ENCODE data around the gene DPF3. TPM values are rescaled to one million over a fixed set of nuclear protein-coding genes. Genes with fewer than 3 reads are reported as not detected.

The DPF3 gene
- total and polyA plus RNA-seq, 9 of the 15 experiments (the other 6 are each of a cell fraction or from before 2014, with no cell fraction given) = 0.21 to 4.9 (median 1.2) TPM

DNA sequence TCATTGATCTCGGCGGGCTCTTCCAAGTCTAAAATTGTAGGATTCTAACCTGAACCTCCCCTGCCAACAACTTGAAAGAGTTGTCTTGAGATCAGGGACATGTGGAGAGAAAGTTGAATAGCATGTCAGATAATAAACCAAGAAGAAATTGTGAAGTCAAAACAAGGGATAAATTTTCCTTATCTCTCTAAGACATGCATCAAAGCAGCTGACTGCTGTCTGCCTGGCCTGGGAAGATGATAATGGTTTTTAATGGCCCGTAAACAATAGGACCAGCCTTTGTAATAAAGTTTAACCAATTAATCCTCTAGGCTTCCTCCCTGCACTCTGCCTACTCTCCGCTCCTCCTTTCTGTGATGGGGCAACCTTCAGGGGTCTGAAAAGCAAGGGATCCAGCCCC is 67.9 kb downstream of the DPF3 start (continued):
- TF ChIP-seq, protein P1, sequence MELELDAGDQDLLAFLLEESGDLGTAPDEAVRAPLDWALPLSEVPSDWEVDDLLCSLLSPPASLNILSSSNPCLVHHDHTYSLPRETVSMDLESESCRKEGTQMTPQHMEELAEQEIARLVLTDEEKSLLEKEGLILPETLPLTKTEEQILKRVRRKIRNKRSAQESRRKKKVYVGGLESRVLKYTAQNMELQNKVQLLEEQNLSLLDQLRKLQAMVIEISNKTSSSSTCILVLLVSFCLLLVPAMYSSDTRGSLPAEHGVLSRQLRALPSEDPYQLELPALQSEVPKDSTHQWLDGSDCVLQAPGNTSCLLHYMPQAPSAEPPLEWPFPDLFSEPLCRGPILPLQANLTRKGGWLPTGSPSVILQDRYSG (tag; conservative IDR thresholded peaks at IDR 0.05; ENCODE audit: low read depth) = no peak
- TF ChIP-seq NCOA2 (IDR thresholded peaks at IDR 0.05; ENCODE audit: partially characterized antibody in 2 of 2) (no peak), ZNF785 (CRISPR knock-in tag; IDR thresholded peaks at IDR 0.05) (no peak), RNF2 (IDR thresholded peaks at IDR 0.05) (peak; percentile 55; the same call in 1 of the 2 replicates), ZNF445 (CRISPR knock-in tag; IDR thresholded peaks at IDR 0.05; ENCODE audit: low read depth) (no peak), MBD2 (IDR thresholded peaks at IDR 0.05; ENCODE audit: borderline replicate concordance, low read depth) (0 out of 2 replicates have a peak, but pooled peaks have one; percentile 38), CSDE1 (IDR thresholded peaks at IDR 0.05) (no peak), DPF2 (IDR thresholded peaks at IDR 0.05) (peak; percentile 92), TRIM24 (IDR thresholded peaks at IDR 0.05) (peak; percentile 69 to 86; a peak in 3 of 4 replicates), FOS (IDR thresholded peaks at IDR 0.05; ENCODE audit: extremely low read depth, insufficient read length) (no peak), RBM39 (optimal IDR thresholded peaks at IDR 0.05; ENCODE audit: low read depth, low read length) (no peak), SP2 (IDR thresholded peaks at IDR 0.05; ENCODE audit: extremely low read depth, low read depth, low read length, poor library complexity, severe bottlenecking) (no peak), NONO (IDR thresholded peaks at IDR 0.05; ENCODE audit: low read depth in 2 of 2, low read length in 1 of 2) (no peak), CREM (IDR thresholded peaks at IDR 0.05; ENCODE audit: low read depth) (peak; percentile 33; the same call in 1 of the 2 replicates), IRF2 (CRISPR knock-in tag; IDR thresholded peaks at IDR 0.05) (no peak), ZNF316 (IDR thresholded peaks at IDR 0.05) (no peak), RFX1 (IDR thresholded peaks at IDR 0.05) (no peak)
- TF ChIP-seq, protein P2, sequence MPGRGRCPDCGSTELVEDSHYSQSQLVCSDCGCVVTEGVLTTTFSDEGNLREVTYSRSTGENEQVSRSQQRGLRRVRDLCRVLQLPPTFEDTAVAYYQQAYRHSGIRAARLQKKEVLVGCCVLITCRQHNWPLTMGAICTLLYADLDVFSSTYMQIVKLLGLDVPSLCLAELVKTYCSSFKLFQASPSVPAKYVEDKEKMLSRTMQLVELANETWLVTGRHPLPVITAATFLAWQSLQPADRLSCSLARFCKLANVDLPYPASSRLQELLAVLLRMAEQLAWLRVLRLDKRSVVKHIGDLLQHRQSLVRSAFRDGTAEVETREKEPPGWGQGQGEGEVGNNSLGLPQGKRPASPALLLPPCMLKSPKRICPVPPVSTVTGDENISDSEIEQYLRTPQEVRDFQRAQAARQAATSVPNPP (IDR thresholded peaks at IDR 0.05; ENCODE audit: borderline replicate concordance, insufficient read depth, insufficient read length) = no peak
- TF ChIP-seq, protein P3, sequence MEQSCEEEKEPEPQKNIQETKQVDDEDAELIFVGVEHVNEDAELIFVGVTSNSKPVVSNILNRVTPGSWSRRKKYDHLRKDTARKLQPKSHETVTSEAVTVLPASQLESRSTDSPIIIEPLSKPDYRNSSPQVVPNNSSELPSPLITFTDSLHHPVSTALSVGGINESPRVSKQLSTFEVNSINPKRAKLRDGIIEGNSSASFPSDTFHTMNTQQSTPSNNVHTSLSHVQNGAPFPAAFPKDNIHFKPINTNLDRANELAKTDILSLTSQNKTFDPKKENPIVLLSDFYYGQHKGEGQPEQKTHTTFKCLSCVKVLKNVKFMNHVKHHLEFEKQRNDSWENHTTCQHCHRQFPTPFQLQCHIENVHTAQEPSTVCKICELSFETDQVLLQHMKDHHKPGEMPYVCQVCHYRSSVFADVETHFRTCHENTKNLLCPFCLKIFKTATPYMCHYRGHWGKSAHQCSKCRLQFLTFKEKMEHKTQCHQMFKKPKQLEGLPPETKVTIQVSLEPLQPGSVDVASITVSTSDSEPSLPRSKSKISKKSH (CRISPR knock-in tag; IDR thresholded peaks at IDR 0.05) = no peak
- TF ChIP-seq, protein P4, sequence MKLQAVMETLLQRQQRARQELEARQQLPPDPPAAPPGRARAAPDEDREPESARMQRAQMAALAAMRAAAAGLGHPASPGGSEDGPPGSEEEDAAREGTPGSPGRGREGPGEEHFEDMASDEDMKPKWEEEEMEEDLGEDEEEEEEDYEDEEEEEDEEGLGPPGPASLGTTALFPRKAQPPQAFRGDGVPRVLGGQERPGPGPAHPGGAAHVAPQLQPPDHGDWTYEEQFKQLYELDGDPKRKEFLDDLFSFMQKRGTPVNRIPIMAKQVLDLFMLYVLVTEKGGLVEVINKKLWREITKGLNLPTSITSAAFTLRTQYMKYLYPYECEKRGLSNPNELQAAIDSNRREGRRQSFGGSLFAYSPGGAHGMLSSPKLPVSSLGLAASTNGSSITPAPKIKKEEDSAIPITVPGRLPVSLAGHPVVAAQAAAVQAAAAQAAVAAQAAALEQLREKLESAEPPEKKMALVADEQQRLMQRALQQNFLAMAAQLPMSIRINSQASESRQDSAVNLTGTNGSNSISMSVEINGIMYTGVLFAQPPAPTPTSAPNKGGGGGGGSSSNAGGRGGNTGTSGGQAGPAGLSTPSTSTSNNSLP (IDR thresholded peaks at IDR 0.05; ENCODE audit: borderline replicate concordance, low read depth, low read length) = peak; percentile 83; the same call in 1 of the 2 replicates
- TF ChIP-seq, protein P5, sequence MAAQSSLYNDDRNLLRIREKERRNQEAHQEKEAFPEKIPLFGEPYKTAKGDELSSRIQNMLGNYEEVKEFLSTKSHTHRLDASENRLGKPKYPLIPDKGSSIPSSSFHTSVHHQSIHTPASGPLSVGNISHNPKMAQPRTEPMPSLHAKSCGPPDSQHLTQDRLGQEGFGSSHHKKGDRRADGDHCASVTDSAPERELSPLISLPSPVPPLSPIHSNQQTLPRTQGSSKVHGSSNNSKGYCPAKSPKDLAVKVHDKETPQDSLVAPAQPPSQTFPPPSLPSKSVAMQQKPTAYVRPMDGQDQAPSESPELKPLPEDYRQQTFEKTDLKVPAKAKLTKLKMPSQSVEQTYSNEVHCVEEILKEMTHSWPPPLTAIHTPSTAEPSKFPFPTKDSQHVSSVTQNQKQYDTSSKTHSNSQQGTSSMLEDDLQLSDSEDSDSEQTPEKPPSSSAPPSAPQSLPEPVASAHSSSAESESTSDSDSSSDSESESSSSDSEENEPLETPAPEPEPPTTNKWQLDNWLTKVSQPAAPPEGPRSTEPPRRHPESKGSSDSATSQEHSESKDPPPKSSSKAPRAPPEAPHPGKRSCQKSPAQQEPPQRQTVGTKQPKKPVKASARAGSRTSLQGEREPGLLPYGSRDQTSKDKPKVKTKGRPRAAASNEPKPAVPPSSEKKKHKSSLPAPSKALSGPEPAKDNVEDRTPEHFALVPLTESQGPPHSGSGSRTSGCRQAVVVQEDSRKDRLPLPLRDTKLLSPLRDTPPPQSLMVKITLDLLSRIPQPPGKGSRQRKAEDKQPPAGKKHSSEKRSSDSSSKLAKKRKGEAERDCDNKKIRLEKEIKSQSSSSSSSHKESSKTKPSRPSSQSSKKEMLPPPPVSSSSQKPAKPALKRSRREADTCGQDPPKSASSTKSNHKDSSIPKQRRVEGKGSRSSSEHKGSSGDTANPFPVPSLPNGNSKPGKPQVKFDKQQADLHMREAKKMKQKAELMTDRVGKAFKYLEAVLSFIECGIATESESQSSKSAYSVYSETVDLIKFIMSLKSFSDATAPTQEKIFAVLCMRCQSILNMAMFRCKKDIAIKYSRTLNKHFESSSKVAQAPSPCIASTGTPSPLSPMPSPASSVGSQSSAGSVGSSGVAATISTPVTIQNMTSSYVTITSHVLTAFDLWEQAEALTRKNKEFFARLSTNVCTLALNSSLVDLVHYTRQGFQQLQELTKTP (IDR thresholded peaks at IDR 0.05; ENCODE audit: low read depth in 1 of 2, partially characterized antibody in 2 of 2) = peak in 1 of 2 experiments; percentile 72

Measured in K562 (cell line).